ENCODE data around the gene TBCD. TPM values are rescaled to one million over a fixed set of nuclear protein-coding genes. Genes with fewer than 3 reads are reported as not detected.
A peak's percentile ranks its signal among the peaks of the same experiment; 100 is the strongest.

The TBCD gene
- total and polyA plus RNA-seq, 2 donors (not counting 1 experiment from before 2014, with no cell fraction given): 22.1 to 36.7 TPM

DNA sequence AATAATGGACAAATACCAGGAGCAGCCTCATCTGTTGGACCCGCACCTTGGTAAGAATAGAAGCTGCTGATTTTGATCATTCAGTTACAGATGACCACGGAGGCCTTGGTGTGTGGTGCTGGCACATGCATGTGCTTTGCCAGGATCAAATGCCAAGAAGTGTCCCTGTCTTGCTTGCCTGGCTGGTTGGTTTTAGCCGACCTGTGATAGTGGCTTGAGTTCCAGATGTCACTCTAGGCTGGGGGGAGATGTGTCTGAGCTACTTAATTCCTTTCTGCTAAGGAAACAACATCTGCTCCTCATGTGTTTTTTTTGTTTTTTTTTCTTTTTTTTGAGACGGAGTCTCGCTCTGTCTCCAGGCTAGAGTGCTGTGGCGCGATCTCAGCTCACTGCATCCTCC, 4.3 kb downstream of the TBCD start:
- TF ChIP-seq EZH2 (IDR thresholded peaks at IDR 0.05; ENCODE audit: low read length, missing control alignments) (no peak), CTCF (conservative IDR thresholded peaks at IDR 0.05 in 1 of 2, IDR thresholded peaks at IDR 0.05 in 1 of 2; ENCODE audit: low read depth in 1 of 2, low read length in 2 of 2) (no peak)
- Histone ChIP-seq H3K9ac (ENCODE audit: insufficient read depth, low read length) (no peak overlapping the region), H3K9me3 (ENCODE audit: control insufficient read depth, insufficient read depth, low read depth, low read length) (no peaks in the 10 kb centered on the region), H3K27me3 (ENCODE audit: control insufficient read depth, insufficient read depth, low read length) (no peaks in the 10 kb centered on the region), H3K4me2 (ENCODE audit: extremely low read depth, insufficient read depth, low read length) (no peak overlapping the region), H3K4me1 (ENCODE audit: control insufficient read depth, extremely low read depth, insufficient read depth, low read length) (no peaks in the 10 kb centered on the region), H3K4me3 (replicated peaks in 1 of 4; ENCODE audit: control extremely low read depth in 1 of 4, insufficient read depth in 1 of 4, low read depth in 3 of 4, low read length in 4 of 4) (no peak overlapping the region), H4K20me1 (ENCODE audit: control insufficient read depth, extremely low read depth, insufficient read depth, low read length) (no peaks in the 10 kb centered on the region), H3K27ac (ENCODE audit: insufficient read depth, low read length) (no peak overlapping the region), H3K36me3 (ENCODE audit: control insufficient read depth, insufficient read depth, low read length) (no peaks in the 10 kb centered on the region), H2AFZ (ENCODE audit: low read length) (no peak overlapping the region), H3K79me2 (ENCODE audit: control insufficient read depth, insufficient read depth, low read length) (peaks cover 31% of the 10 kb centered on the region)
- no peak for DNase-seq (ENCODE audit: low read depth in 2 of 2)

DNA sequence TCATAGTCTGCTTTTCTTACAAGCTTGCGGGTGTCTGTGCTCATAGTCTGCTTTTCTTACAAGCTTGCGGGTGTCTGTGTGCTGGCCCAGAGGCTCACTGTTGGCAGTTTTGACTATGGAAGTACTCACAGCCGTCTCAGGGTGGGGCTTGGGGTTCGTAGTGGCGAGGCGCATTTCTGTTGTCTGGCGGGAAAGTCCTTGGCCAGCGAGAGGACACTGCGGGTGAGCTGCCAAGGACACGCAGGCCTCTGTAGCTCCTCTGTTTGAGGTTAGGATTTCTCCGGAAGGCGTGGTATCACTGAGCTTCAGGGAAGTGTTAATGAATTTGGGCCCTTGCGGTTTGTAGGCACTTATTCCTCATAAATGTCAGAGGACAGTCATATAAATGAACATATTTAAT, 13.5 kb downstream of the TBCD start:
- TF ChIP-seq CTCF (conservative IDR thresholded peaks at IDR 0.05 in 1 of 2, IDR thresholded peaks at IDR 0.05 in 1 of 2; ENCODE audit: low read depth in 1 of 2, low read length in 2 of 2) (no peak), EZH2 (IDR thresholded peaks at IDR 0.05; ENCODE audit: low read length, missing control alignments) (no peak)
- Histone ChIP-seq H3K27ac (ENCODE audit: insufficient read depth, low read length) (no peak overlapping the region), H2AFZ (ENCODE audit: low read length) (no peak overlapping the region), H3K9ac (ENCODE audit: insufficient read depth, low read length) (no peak overlapping the region), H3K9me3 (ENCODE audit: control insufficient read depth, insufficient read depth, low read depth, low read length) (no peaks in the 10 kb centered on the region), H3K27me3 (ENCODE audit: control insufficient read depth, insufficient read depth, low read length) (no peaks in the 10 kb centered on the region), H3K4me2 (ENCODE audit: extremely low read depth, insufficient read depth, low read length) (no peak overlapping the region), H3K79me2 (ENCODE audit: control insufficient read depth, insufficient read depth, low read length) (peaks cover 2% of the 10 kb centered on the region), H3K36me3 (ENCODE audit: control insufficient read depth, insufficient read depth, low read length) (peaks cover 6% of the 10 kb centered on the region), H3K4me1 (ENCODE audit: control insufficient read depth, extremely low read depth, insufficient read depth, low read length) (no peaks in the 10 kb centered on the region), H3K4me3 (replicated peaks in 1 of 4; ENCODE audit: control extremely low read depth in 1 of 4, insufficient read depth in 1 of 4, low read depth in 3 of 4, low read length in 4 of 4) (no peak overlapping the region), H4K20me1 (ENCODE audit: control insufficient read depth, extremely low read depth, insufficient read depth, low read length) (no peaks in the 10 kb centered on the region)
- no peak for DNase-seq (ENCODE audit: low read depth in 2 of 2)

GRCh38 chr17:82767041-82767754, 15.3 kb downstream of the TBCD start:
- Histone ChIP-seq H2AFZ (ENCODE audit: low read length) (no peak overlapping the region), H3K9ac (ENCODE audit: insufficient read depth, low read length) (no peak overlapping the region), H4K20me1 (ENCODE audit: control insufficient read depth, extremely low read depth, insufficient read depth, low read length) (no peaks in the 10 kb centered on the region), H3K9me3 (ENCODE audit: control insufficient read depth, insufficient read depth, low read depth, low read length) (no peaks in the 10 kb centered on the region), H3K4me2 (ENCODE audit: extremely low read depth, insufficient read depth, low read length) (no peak overlapping the region), H3K27ac (ENCODE audit: insufficient read depth, low read length) (no peak overlapping the region), H3K4me3 (replicated peaks in 1 of 4; ENCODE audit: control extremely low read depth in 1 of 4, insufficient read depth in 1 of 4, low read depth in 3 of 4, low read length in 4 of 4) (no peak overlapping the region), H3K4me1 (ENCODE audit: control insufficient read depth, extremely low read depth, insufficient read depth, low read length) (peaks cover 2% of the 10 kb centered on the region), H3K79me2 (ENCODE audit: control insufficient read depth, insufficient read depth, low read length) (no peaks in the 10 kb centered on the region), H3K27me3 (ENCODE audit: control insufficient read depth, insufficient read depth, low read length) (no peaks in the 10 kb centered on the region), H3K36me3 (ENCODE audit: control insufficient read depth, insufficient read depth, low read length) (peaks cover 6% of the 10 kb centered on the region)
- peak; percentile 14 to 56 for DNase-seq (ENCODE audit: low read depth in 2 of 2)
- TF ChIP-seq CTCF (conservative IDR thresholded peaks at IDR 0.05 in 1 of 2, IDR thresholded peaks at IDR 0.05 in 1 of 2; ENCODE audit: low read depth in 1 of 2, low read length in 2 of 2) (peak; percentile 33 to 62), EZH2 (IDR thresholded peaks at IDR 0.05; ENCODE audit: low read length, missing control alignments) (no peak)

Measured in fibroblast of lung (primary cell).